ELF-1 (cell line): ENCODE data around the gene LEO1.
"Not testable (repeated sequence)": the region's sequence is repeated elsewhere in the genome, so short reads cannot be mapped to it uniquely, and the experiment has no call there.

Source experiments
- DNase-seq: peaks from one replicate; pipeline ENCODE4 v3.0.0-alpha.2; 2016; ENCODE audit warnings: low read depth, low spot score

The LEO1 gene

GRCh38 chr15:52003710-52004109, 32.1 kb upstream of the LEO1 start:
- DNase-seq = no peak

- not testable (repeated sequence) for DNase-seq
Measured at GRCh38 chr15:52003089-52003488, 31.5 kb upstream of the LEO1 start.

DNA sequence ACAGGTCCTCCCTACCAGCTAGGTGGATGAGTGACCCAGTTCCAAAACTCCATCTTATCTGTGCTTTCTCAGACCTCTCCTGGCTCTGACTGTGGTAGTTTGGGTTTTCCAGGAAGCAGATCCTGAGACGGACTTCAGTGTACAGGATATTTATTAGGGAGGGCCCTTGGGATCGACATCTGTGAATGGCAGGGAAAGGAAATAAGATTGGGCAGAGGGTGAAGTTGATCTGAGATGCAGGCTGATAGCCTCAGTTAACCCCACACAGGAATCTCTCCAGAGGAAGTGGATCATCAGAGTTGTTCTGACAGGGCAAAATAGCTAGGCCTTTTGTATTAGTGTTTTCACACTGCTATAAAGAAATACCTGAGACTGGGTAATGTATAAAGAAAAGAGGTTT, 30.8 kb upstream of the LEO1 start:
- no peak for DNase-seq

- no peak for DNase-seq
Measured at GRCh38 chr15:51992953-51993352, 21.4 kb upstream of the LEO1 start.

- DNase-seq = no peak
Measured at GRCh38 chr15:51991141-51991540, 19.6 kb upstream of the LEO1 start.

- DNase-seq = no peak
Measured at GRCh38 chr15:51982770-51983103, 11.2 kb upstream of the LEO1 start.

DNA sequence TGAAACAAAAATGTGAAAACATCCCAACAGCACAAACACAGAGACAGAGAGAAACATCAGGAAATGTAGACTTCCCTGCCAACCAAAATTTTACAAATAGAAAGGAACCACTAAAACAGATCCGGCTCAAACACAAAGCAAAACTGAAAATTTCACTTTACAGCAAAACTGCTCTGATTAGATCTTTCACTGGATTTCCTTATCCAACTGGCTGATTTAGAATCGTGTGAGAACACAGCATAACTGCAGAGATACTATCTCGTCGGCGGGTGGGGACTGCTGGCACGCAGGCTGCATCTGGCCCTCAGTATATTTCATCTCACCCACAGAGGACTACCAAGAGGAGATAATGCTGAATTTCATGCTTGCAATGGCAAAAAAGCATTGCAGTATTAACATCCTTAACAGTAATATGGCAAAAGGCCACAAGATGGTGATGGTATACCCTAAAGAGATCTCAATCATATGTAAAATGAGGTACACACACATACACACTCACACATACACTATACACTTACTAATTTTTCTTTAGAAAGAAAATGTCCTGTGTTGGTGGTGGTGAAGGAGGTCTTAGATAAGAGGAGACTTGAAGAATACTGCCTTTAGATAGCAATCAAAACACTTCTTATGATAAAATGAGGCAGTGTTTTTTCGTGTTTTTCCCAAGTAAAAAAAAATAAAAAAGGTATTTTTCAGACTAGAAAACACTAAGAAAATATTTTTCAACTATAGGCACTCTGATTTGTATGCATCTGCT, 10.6 kb upstream of the LEO1 start:
- peak; percentile 8 for DNase-seq

DNA sequence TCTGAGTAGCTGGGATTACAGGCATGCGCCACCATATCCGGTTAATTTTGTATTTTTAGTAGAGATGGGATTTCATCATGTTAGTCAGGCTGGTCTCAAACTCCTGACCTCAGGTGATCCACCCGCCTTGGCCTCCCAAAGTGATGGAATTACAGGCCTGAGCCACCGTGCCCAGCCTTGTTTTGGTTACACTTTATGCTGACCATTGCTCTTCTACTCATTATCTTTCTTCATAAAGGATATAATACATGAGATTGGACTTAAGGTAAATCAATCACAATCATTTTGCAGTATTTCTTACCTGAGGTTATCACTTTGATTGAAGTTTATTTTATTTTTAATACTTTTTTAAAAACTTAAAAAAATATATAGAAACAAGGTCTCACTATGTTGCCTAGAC, 2.2 kb upstream of the LEO1 start:
- DNase-seq = no peak

DNA sequence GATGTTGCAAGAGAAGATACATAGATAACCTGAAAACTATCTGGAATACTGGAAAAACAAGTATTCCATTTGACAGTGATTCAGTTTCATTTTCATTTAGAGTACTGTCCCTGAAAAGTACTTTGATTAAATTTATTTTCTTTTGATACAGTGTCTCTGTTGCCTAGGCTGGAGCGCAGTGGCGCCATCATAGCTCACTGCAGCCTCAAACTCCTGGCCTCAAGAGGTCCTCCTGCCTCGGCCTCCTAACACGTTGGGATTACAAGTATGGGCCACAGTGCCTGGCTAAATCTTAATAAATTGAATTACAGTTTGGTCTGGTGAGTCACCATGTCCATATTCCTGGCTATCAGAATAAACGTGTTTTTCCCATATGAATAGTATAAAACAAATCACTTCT, 1.6 kb upstream of the LEO1 start:
- DNase-seq = no peak

- DNase-seq = no peak
Measured at GRCh38 chr15:51971032-51971374, 575 bp downstream of the LEO1 start.

GRCh38 chr15:51970132-51970817, 1.3 kb downstream of the LEO1 start:
- no peak for DNase-seq

GRCh38 chr15:51969728-51970127, 1.9 kb downstream of the LEO1 start:
- no peak for DNase-seq

- no peak for DNase-seq
Measured at GRCh38 chr15:51967583-51967982, 4.0 kb downstream of the LEO1 start.

- DNase-seq = no peak
Measured at GRCh38 chr15:51966192-51966591, 5.4 kb downstream of the LEO1 start.

- no peak for DNase-seq
Measured at GRCh38 chr15:51965691-51966090, 5.9 kb downstream of the LEO1 start.

DNA sequence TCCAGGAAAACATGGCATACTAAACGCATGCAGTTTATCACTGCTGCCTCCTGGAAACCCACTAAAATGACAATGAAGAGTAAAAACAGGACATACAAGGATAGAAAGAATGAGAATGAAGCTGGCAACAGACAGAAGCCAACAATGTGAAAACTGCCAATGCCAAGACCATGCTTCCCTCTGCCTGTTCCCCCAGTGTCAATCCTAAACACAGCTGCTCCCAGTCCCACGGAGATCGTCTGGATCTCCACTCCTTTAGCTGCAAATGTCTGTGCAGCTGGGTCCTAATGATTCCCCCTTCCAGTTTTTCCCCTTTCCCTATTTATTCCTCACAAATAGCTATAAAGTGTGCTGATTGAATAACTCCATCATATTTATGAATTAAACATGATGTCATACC, 16.1 kb downstream of the LEO1 start:
- no peak for DNase-seq

DNA sequence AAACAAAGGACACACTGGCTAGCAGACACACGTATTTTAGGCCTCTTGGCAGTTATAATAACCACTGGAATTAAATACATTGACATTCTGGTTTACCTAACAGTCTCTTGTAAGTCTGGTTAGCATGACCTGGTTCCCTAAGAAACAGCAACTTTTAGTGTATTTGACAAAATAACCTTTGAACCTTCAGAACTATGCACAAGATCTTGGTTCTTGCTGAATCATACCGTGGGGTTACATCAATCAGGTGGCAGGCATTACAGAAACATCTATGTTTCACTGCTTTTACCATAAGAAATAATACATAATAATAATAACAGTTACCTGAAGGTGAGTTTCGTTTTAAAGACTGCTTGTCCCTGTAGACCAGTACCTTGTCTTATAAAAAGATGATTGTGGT, 18.8 kb downstream of the LEO1 start:
- no peak for DNase-seq

DNA sequence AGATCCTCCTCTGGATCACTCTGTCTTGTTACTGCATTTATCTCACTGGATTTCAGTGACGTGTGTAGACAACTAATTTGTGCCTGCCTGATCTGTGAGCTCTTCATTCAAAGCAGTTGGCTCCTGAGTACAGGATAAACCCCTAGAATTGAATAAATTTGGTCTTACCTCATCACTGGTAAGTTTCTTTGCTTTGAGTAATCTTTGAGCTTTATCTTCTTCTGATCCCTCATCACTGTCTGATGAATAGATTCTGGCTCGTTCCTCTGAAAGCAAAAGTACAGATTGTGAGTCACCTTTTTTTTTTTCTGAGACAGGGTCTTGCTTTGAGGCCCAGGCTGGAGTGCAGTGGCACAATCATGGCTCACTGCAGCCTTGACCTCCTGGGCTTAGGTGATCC, 24.5 kb downstream of the LEO1 start:
- no peak for DNase-seq

DNA sequence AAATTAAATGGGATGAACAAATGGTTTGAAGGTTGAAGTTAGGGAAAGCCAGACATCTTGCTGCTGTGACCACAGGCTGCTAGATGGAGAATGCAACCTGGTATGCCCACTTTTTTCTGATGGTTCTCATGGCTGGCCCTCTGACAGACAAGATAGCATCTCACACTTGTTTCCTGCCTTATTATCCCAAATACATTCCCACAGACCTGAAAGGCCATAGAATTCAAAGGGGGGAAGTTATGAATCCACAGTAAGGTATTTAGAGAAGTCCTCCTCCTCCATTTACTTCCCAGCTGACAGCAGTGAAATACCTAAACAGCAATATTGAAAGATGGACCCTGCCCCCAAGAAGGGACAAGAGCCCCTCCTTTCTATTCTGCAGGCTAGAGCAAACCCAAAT, 32.4 kb downstream of the LEO1 start:
- DNase-seq = no peak

DNA sequence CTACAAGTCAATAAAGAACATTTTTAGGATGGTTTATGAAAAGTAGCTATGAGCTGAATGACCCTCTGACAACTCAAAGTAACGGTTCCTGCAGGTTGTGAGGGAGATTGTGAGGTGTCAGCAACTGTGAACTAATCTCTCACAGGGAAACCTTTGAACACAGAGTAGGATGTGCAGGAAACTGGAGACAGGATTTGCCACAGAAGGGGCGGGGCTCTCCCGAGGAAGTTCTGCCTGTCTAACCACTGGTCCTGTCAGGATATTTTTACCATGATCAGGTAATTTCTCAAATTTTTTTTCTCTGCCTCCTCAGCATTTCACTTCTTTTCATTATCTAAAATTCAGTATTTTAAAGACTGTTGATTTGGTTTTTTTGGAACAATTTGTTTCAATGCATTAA, 33.3 kb downstream of the LEO1 start:
- no peak for DNase-seq

GRCh38 chr15:51936105-51936478, 35.5 kb downstream of the LEO1 start:
- DNase-seq = peak; percentile 12

GRCh38 chr15:51935466-51936104, 36.0 kb downstream of the LEO1 start:
- DNase-seq = no peak

DNA sequence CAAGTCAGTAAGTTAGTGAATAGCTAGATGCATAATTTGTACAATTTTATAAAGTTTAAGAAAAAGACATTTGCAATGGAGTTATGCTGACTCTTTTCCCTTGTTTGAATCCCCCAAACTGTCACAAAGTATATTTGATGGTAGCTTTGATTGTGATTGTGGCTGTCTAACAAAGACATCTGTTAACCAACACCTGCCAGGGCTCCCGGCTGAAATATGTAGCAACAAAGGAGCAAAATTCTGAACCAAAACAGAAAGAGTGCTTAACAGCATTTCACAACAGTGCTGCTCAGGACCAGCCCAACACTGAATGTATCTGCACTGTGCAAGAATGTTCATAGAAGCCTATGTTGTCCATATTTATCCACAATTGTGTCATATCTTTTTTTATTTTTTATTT, 39.4 kb downstream of the LEO1 start:
- no peak for DNase-seq
